ENCODE results near the gene NTMT1. TPM values are rescaled to one million over a fixed set of nuclear protein-coding genes. Genes with fewer than 3 reads are reported as not detected.

Gene NTMT1
- total and polyA plus RNA-seq, 9 of the 15 experiments (the other 6 are each of a cell fraction or from before 2014, with no cell fraction given) = 42.1 to 116 (median 74.7) TPM

DNA sequence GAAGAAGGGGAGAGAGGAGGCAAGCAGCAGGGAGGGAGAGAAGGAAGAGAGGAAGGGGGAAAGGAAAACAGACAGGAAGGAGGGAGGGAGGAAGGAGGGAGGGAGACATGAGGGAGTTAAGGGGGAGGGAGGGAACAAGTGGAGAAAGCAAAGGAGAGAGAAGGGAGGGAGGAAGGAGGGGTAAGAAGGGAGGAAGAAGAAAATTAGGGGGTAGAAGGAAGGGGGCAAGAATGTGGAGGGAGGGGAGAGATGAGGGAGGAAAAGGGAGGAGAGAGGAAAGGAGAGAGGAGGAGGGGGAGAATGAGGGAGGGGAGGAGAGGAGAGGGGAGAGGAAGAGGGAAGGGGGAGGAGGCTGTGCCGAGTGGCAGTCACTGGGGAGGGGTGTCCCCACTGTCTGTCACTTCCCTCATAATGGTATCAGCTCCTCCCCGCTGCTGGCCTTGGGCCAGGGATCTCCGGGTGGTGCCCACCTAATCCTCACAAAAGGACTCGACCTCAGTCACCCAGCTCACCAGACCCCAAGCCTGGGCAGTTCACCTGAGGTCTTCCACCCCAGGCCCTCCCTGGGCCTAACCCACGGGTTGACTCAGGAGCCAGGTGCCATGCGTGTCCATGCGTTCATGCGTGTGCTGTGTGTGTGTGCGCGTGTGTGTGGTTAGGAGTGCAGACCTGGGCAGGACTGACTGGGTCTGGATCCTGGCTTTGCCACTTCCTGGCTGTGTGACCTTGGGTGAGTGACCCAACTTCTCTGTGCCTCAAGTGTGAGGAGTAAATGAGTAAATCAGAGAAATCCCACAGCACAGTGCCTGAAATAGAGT, 23.2 kb upstream of the NTMT1 start:
- Histone ChIP-seq H3K27ac (ENCODE audit: extremely low read depth, low read depth, low read length) (no peak overlapping the region), H4K20me1 (replicated peaks; ENCODE audit: control insufficient read depth, insufficient read depth, low read length) (no peaks in the 10 kb centered on the region), H3K4me2 (ENCODE audit: insufficient read depth, low read length) (no peak overlapping the region), H3K4me1 (replicated peaks in 1 of 2; ENCODE audit: control insufficient read depth in 2 of 2, insufficient read depth in 2 of 2, low read length in 2 of 2) (peaks cover 12 to 46% of the 10 kb centered on the region in 2 experiments; a peak in 4 of 5 replicates), H3K79me2 (ENCODE audit: control insufficient read depth, insufficient read depth, low read length) (no peaks in the 10 kb centered on the region), H3K4me3 (no peak overlapping the region), H3K9ac (ENCODE audit: insufficient read depth in 1 of 2, low read depth in 2 of 2, low read length in 2 of 2) (peak overlapping the region in 1 of 2 experiments; percentile 81; a peak in 2 of 4 replicates), H3K9me3 (replicated peaks; ENCODE audit: control insufficient read depth, insufficient read depth, low read depth, low read length) (no peaks in the 10 kb centered on the region), H3K36me3 (ENCODE audit: control insufficient read depth, insufficient read depth, low read length) (no peaks in the 10 kb centered on the region), H3K27me3 (ENCODE audit: control insufficient read depth in 2 of 2, insufficient read depth in 2 of 2, low read length in 2 of 2) (no peaks in the 10 kb centered on the region), H3K9me1 (ENCODE audit: control insufficient read depth, insufficient read depth, low read length) (no peaks in the 10 kb centered on the region), H2AFZ (ENCODE audit: low read depth, low read length) (peak overlapping the region; percentile 76)
- intact Hi-C loops (cut with micrococcal nuclease) = loop anchor here (10.0 kb wide), 1 partner anchor 48 kb away; no protein-coding TSS in a partner anchor
- ATAC-seq = no peak
- 60% methylated on average over 9 of the region's 10 CpGs for WGBS (ENCODE audit: insufficient coverage, low coverage, missing lambda C conversion rate)
- ChIA-PET CTCF (ENCODE audit: low intra/inter-chr PET ratio) (no interaction called here), POLR2A (interaction anchor here (1.0 kb wide), 1 partner anchor 19 kb away, joined by 3 read pairs; no protein-coding TSS in a partner anchor)
- FAIRE-seq = no peak
- DNase-seq (ENCODE audit: extremely low read depth in 1 of 4, low spot score in 3 of 4) = no peak
- no TSS peak for BruUV-seq (replicated peaks)
- in situ Hi-C loops (cut with MboI) = loop anchor here (10.0 to 25.0 kb wide), 2 partner anchors 98 to 266 kb away; no protein-coding TSS in a partner anchor
- 0 out of 2 replicates have a peak, but pooled peaks have one; percentile 63 for TF ChIP-seq PHF21A (IDR thresholded peaks at IDR 0.05; ENCODE audit: borderline replicate concordance, low read depth)
- TF ChIP-seq MTF1 (CRISPR knock-in tag; IDR thresholded peaks at IDR 0.05; ENCODE audit: borderline replicate concordance) = no peak
- no peak for TF ChIP-seq ZBTB12 (CRISPR knock-in tag; IDR thresholded peaks at IDR 0.05)
- TF ChIP-seq MCM7 (IDR thresholded peaks at IDR 0.05) = 0 out of 4 replicates have a peak, but pooled peaks of 1 of the 2 experiments have one; percentile 40
- TF ChIP-seq CHD4 (IDR thresholded peaks at IDR 0.05; ENCODE audit: insufficient read depth, insufficient replicate concordance, low read depth, low read length, poor library complexity, severe bottlenecking) = peak; percentile 67
- TF ChIP-seq HNRNPL (IDR thresholded peaks at IDR 0.05; ENCODE audit: low read depth, low read length) = no peak
- TF ChIP-seq, protein P1, sequence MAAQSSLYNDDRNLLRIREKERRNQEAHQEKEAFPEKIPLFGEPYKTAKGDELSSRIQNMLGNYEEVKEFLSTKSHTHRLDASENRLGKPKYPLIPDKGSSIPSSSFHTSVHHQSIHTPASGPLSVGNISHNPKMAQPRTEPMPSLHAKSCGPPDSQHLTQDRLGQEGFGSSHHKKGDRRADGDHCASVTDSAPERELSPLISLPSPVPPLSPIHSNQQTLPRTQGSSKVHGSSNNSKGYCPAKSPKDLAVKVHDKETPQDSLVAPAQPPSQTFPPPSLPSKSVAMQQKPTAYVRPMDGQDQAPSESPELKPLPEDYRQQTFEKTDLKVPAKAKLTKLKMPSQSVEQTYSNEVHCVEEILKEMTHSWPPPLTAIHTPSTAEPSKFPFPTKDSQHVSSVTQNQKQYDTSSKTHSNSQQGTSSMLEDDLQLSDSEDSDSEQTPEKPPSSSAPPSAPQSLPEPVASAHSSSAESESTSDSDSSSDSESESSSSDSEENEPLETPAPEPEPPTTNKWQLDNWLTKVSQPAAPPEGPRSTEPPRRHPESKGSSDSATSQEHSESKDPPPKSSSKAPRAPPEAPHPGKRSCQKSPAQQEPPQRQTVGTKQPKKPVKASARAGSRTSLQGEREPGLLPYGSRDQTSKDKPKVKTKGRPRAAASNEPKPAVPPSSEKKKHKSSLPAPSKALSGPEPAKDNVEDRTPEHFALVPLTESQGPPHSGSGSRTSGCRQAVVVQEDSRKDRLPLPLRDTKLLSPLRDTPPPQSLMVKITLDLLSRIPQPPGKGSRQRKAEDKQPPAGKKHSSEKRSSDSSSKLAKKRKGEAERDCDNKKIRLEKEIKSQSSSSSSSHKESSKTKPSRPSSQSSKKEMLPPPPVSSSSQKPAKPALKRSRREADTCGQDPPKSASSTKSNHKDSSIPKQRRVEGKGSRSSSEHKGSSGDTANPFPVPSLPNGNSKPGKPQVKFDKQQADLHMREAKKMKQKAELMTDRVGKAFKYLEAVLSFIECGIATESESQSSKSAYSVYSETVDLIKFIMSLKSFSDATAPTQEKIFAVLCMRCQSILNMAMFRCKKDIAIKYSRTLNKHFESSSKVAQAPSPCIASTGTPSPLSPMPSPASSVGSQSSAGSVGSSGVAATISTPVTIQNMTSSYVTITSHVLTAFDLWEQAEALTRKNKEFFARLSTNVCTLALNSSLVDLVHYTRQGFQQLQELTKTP (IDR thresholded peaks at IDR 0.05; ENCODE audit: low read depth in 1 of 2, partially characterized antibody in 2 of 2) = peak in 1 of 2 experiments; percentile 69

All from K562 (cell line).